GM12878 (cell line): Measurements from ENCODE around the gene DPPA3. TPM values are rescaled to one million over a fixed set of nuclear protein-coding genes. Genes with fewer than 3 reads are reported as not detected.

ENCODE experiments used
- ATAC-seq: fragments of 200-7000 bp; cut with Tn5 transposase; 3 replicates; pipeline ENCODE4 v1.9.1; 2020; ENCODE audit warnings: mild to moderate bottlenecking, moderate library complexity
- BruUV-seq: library from RNA; stranded (reverse); fragments of 400-500 nt; replicated peaks from 2 replicates; lab custom pipeline; 2021; lab: Mats Ljungman, UMichigan
- CTCF ChIA-PET: fragments of 300-600 bp; sonication (Branson Sonifier 250); formaldehyde crosslinking; extraction: SDS; loops from one replicate; lab custom pipeline; 2021; ENCODE audit warnings: inconsistent platforms; lab: Yijun Ruan, JAX
- POLR2A ChIA-PET: fragments of 350-600 bp; formaldehyde crosslinking; extraction: SDS; loops from one replicate; lab custom pipeline; 2021; ENCODE audit warnings: inconsistent platforms; lab: Charles Lee
- RAD21 ChIA-PET: fragments of 300-600 bp; sonication (Branson Sonifier 250); formaldehyde crosslinking; loops from one replicate; lab custom pipeline; 2023; ENCODE audit warnings: antibody characterized with exemption; ENCODE audit not compliant: unreplicated experiment; lab: Charles Lee
- SMC1A ChIA-PET: fragments of 300-600 bp; sonication (Branson Sonifier 250); formaldehyde crosslinking; loops from one replicate; lab custom pipeline; 2023; ENCODE audit not compliant: unreplicated experiment, uncharacterized antibody; lab: Charles Lee
- DNase-seq: peaks from one replicate; pipeline ENCODE4 v3.0.0-alpha.2; 2011; ENCODE audit warnings: low read depth, low spot score
- FAIRE-seq: peaks from 3 replicates; lab custom pipeline; 2011; peaks lifted over from hg19 to GRCh38; lab: Jason Lieb, UNC
- H2AFZ ChIP-seq: 2 replicates; pipeline ENCODE4 v1.6.0; 2011; ENCODE audit warnings: low read depth, low read length, control low read depth; ENCODE audit not compliant: control insufficient read depth
- H3K27ac ChIP-seq: 2 replicates; pipeline ENCODE4 v1.5.1; 2011; ENCODE audit warnings: control low read depth; ENCODE audit not compliant: control insufficient read depth, insufficient read depth
- H3K27me3 ChIP-seq, 2 experiments: replicated peaks in 1 of 2; 2 replicates each; pipeline versions ENCODE4 v1.6.0 to v1.6.1; 2011; ENCODE audit warnings: low read length in 1 of 2; ENCODE audit not compliant: control insufficient read depth in 2 of 2, insufficient read depth in 2 of 2
- H3K36me3 ChIP-seq, 2 experiments: 2 replicates each; pipeline ENCODE4 v1.5.1; 2011; ENCODE audit warnings: low read length in 1 of 2; ENCODE audit not compliant: control insufficient read depth in 2 of 2, insufficient read depth in 2 of 2
- H3K4me1 ChIP-seq: 2 replicates; pipeline ENCODE4 v1.6.1; 2011; ENCODE audit warnings: mild to moderate bottlenecking, low read length, moderate library complexity, mixed read lengths; ENCODE audit not compliant: control insufficient read depth, insufficient read depth
- H3K4me2 ChIP-seq: 2 replicates; pipeline ENCODE4 v1.6.0; 2011; ENCODE audit warnings: control low read depth; ENCODE audit not compliant: control insufficient read depth, insufficient read depth
- H3K4me3 ChIP-seq: fragments of 200-600 bp; sonication (generic); 2 replicates; pipeline ENCODE4 v1.5.1; 2016
- H3K79me2 ChIP-seq: 2 replicates; pipeline ENCODE4 v1.6.0; 2011; ENCODE audit warnings: low read length; ENCODE audit not compliant: control insufficient read depth, insufficient read depth
- H3K9ac ChIP-seq: 2 replicates; pipeline ENCODE4 v1.8.0; 2011; ENCODE audit warnings: low read length, control low read depth, mixed read lengths; ENCODE audit not compliant: control insufficient read depth, insufficient read depth
- H3K9me3 ChIP-seq: replicated peaks from 3 replicates; pipeline ENCODE4 v1.5.1; 2011; ENCODE audit warnings: mild to moderate bottlenecking, low read length; ENCODE audit not compliant: control insufficient read depth, insufficient read depth
- H4K20me1 ChIP-seq: 2 replicates; pipeline ENCODE4 v1.6.0; 2011; ENCODE audit not compliant: control insufficient read depth, insufficient read depth
- CBFB ChIP-seq: IDR thresholded peaks from 2 replicates; pipeline ENCODE4 v1.6.1; 2016; ENCODE audit warnings: antibody characterized with exemption, low read depth
- NKRF ChIP-seq: fragments of 450-650 bp; conservative IDR thresholded peaks from 2 replicates; pipeline ENCODE4 v1.6.1; 2017; ENCODE audit warnings: mild to moderate bottlenecking, moderate library complexity
- SREBF2 ChIP-seq: IDR thresholded peaks from 2 replicates; pipeline ENCODE4 v1.6.1; 2012; ENCODE audit warnings: mild to moderate bottlenecking, low read length
- ZNF24 ChIP-seq: fragments of 450-650 bp; IDR thresholded peaks from 2 replicates; pipeline ENCODE4 v1.6.1; 2017; ENCODE audit warnings: antibody characterized with exemption, mild to moderate bottlenecking
- WGBS: methylation state at CpG from one replicate; pipeline ENCODE4 v1.1.6; 2016; ENCODE audit warnings: low lambda C conversion rate; ENCODE audit not compliant: insufficient replicate concordance, insufficient coverage; ENCODE audit errors: missing lambda C conversion rate; 5-methylcytosine and 5-hydroxymethylcytosine counted together
- in situ Hi-C: fragments of 300-500 bp; cut with MboI; formaldehyde crosslinking; loops from 9 replicates; pipeline ENCODE4 v1.14.3; 2018; ENCODE audit warnings: mixed read lengths
- intact Hi-C: fragments of 100-400 bp; cut with micrococcal nuclease; formaldehyde crosslinking; loops from one replicate; pipeline ENCODE4 v1.14.2; 2022; ENCODE audit not compliant: unreplicated experiment
- polyA plus RNA-seq, 11 experiments: library from polyadenylated mRNA; depleted of rRNA in 4 of 11; unstranded in 6 of 11; stranded (reverse) in 5 of 11; fragments of >200 nt; fragmentation: Nextera tagmentation in 4 of 11; fragmentation: Illumina TruSeq in 1 of 11; extraction: Ambion mirVana in 4 of 11; extraction: Trizol in 1 of 11; gene quantifications; 1 replicate in 1 of 11; 2 replicates in 10 of 11; pipeline versions ENCODE4 v1.2.1 to v1.2.3, GENCODE V29; 2011 to 2016; ENCODE audit warnings: inconsistent platforms in 2 of 11, missing spikeins in 2 of 11, low read depth in 1 of 11
- total RNA-seq, 4 experiments: library from RNA; depleted of rRNA in 3 of 4; stranded (reverse); fragments of >200 nt in 3 of 4; fragmentation: Illumina TruSeq in 1 of 4; extraction: Trizol in 1 of 4; gene quantifications; 2 replicates each; pipeline versions ENCODE4 v1.2.1 to v1.2.3, GENCODE V29; 2013 to 2021
- TF ChIP-seq, protein P1 (sequence below): fragments of 150-350 bp; IDR thresholded peaks from 2 replicates; pipeline ENCODE4 v1.6.1; 2014; ENCODE audit warnings: mild to moderate bottlenecking, low read depth, low read length

The DPPA3 gene
- total and polyA plus RNA-seq, 10 of the 15 experiments (the other 5 are each of a cell fraction or from before 2014, with no cell fraction given) = 0.05 TPM; not detected in 9

GRCh38 chr12:7731486-7731885, 20.3 kb downstream of the DPPA3 start:
- ChIA-PET RAD21 (no interaction called here), CTCF (no interaction called here), POLR2A (no interaction called here), SMC1A (no interaction called here)
- Histone ChIP-seq H3K4me3 (no peak overlapping the region), H3K27me3 (no peaks in the 10 kb centered on the region; a peak in 1 of 4 replicates), H3K36me3 (no peaks in the 10 kb centered on the region), H4K20me1 (no peaks in the 10 kb centered on the region), H3K27ac (no peak overlapping the region), H3K4me1 (no peaks in the 10 kb centered on the region), H2AFZ (no peak overlapping the region), H3K79me2 (no peaks in the 10 kb centered on the region), H3K4me2 (no peak overlapping the region), H3K9me3 (no peaks in the 10 kb centered on the region), H3K9ac (no peak overlapping the region)
- in situ Hi-C loops = no loop called here
- no peak for FAIRE-seq
- WGBS = 3% methylated on average over 5 of the region's 5 CpGs
- intact Hi-C loops = no loop called here
- no peak for DNase-seq
- no peak for ATAC-seq
- no TSS peak for BruUV-seq
- TF ChIP-seq, protein P1, sequence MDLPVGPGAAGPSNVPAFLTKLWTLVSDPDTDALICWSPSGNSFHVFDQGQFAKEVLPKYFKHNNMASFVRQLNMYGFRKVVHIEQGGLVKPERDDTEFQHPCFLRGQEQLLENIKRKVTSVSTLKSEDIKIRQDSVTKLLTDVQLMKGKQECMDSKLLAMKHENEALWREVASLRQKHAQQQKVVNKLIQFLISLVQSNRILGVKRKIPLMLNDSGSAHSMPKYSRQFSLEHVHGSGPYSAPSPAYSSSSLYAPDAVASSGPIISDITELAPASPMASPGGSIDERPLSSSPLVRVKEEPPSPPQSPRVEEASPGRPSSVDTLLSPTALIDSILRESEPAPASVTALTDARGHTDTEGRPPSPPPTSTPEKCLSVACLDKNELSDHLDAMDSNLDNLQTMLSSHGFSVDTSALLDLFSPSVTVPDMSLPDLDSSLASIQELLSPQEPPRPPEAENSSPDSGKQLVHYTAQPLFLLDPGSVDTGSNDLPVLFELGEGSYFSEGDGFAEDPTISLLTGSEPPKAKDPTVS = no peak
- TF ChIP-seq SREBF2 = no peak
- TF ChIP-seq CBFB = no peak
- TF ChIP-seq NKRF = no peak
- TF ChIP-seq ZNF24 = no peak
